A673 (cell line): ENCODE measurements around the gene LPIN3. TPM values are rescaled to one million over a fixed set of nuclear protein-coding genes. Genes with fewer than 3 reads are reported as not detected.

Experiments used
- BruUV-seq: library from RNA; stranded (reverse); fragments of 400-500 nt; replicated peaks from 2 replicates; lab custom pipeline; 2021; lab: Mats Ljungman, UMichigan
- CTCF ChIA-PET: fragments of 300-600 bp; sonication (Branson Sonifier 250); formaldehyde crosslinking; loops from one replicate; lab custom pipeline; 2022; ENCODE audit warnings: antibody characterized with exemption; lab: Charles Lee
- POLR2A ChIA-PET: fragments of 300-600 bp; sonication (Branson Sonifier 250); formaldehyde crosslinking; loops from one replicate; lab custom pipeline; 2022; ENCODE audit warnings: antibody characterized with exemption; ENCODE audit not compliant: low non-redundant PET; lab: Charles Lee
- DNase-seq: peaks from one replicate; pipeline ENCODE4 v3.0.0-alpha.2; 2015; ENCODE audit warnings: low spot score
- H3K27ac ChIP-seq: fragments of 200-600 bp; sonication (generic); 2 replicates; pipeline ENCODE4 v1.5.1; 2016; ENCODE audit warnings: mixed run types, low read depth, mild to moderate bottlenecking, mixed read lengths, antibody characterized with exemption, low read length; ENCODE audit not compliant: poor library complexity, severe bottlenecking
- H3K27me3 ChIP-seq: fragments of 200-600 bp; sonication (generic); replicated peaks from 2 replicates; pipeline ENCODE4 v1.6.1; 2017; ENCODE audit warnings: mixed run types, low read depth, mild to moderate bottlenecking, mixed read lengths, antibody characterized with exemption, low read length; ENCODE audit not compliant: insufficient read depth, poor library complexity
- H3K36me3 ChIP-seq: fragments of 200-600 bp; sonication (generic); 2 replicates; pipeline ENCODE4 v1.6.1; 2016; ENCODE audit warnings: mixed run types, mild to moderate bottlenecking, mixed read lengths, antibody characterized with exemption, low read length; ENCODE audit not compliant: insufficient read depth, poor library complexity, severe bottlenecking
- H3K4me1 ChIP-seq: fragments of 200-600 bp; sonication (generic); 2 replicates; pipeline ENCODE4 v1.6.1; 2017; ENCODE audit warnings: mixed run types, mild to moderate bottlenecking, mixed read lengths, antibody characterized with exemption, low read length; ENCODE audit not compliant: insufficient read depth, poor library complexity, severe bottlenecking
- H3K4me3 ChIP-seq: fragments of 200-600 bp; sonication (generic); 2 replicates; pipeline ENCODE4 v1.5.1; 2016; ENCODE audit warnings: low read depth, mixed run types, mild to moderate bottlenecking, mixed read lengths, low read length; ENCODE audit not compliant: poor library complexity, severe bottlenecking
- H3K9me3 ChIP-seq: fragments of 200-600 bp; sonication (generic); 2 replicates; pipeline ENCODE4 v1.6.1; 2016; ENCODE audit warnings: mixed run types, low read depth, mild to moderate bottlenecking, mixed read lengths, antibody characterized with exemption, low read length; ENCODE audit not compliant: poor library complexity, severe bottlenecking
- CTCF ChIP-seq: fragments of 300-800, 200-600 bp; sonication (generic); conservative IDR thresholded peaks from 2 replicates; pipeline ENCODE4 v1.5.1; 2017; ENCODE audit warnings: low read depth, mild to moderate bottlenecking, antibody characterized with exemption, low read length, moderate library complexity, mixed read lengths
- EZH2 ChIP-seq: fragments of 200-600 bp; sonication (generic); IDR thresholded peaks from 2 replicates; pipeline ENCODE4 v1.6.1; 2017; ENCODE audit warnings: borderline replicate concordance, low read depth, mild to moderate bottlenecking, mixed read lengths, antibody characterized with exemption, low read length; ENCODE audit not compliant: poor library complexity, severe bottlenecking
- intact Hi-C: fragments of 100-400 bp; cut with micrococcal nuclease; formaldehyde crosslinking; loops from one replicate; pipeline ENCODE4 v1.10.0; 2022; ENCODE audit not compliant: unreplicated experiment
- total RNA-seq: library from RNA; stranded (reverse); gene quantifications from 2 replicates; pipeline ENCODE4 v1.2.3, GENCODE V29; 2021

Gene LPIN3
- total RNA-seq, 1 experiment from 2014 or later = 1.3 TPM

- H3K36me3 ChIP-seq = no peaks in the 10 kb centered on the region
- no TSS peak for BruUV-seq
- POLR2A ChIA-PET = no interaction called here
- H3K4me3 ChIP-seq = no peak overlapping the region
- TF ChIP-seq EZH2 = no peak
- TF ChIP-seq CTCF = no peak
- CTCF ChIA-PET = no interaction called here
- H3K9me3 ChIP-seq = no peaks in the 10 kb centered on the region
- intact Hi-C loops = no loop called here
- H3K27ac ChIP-seq = no peak overlapping the region
- no peak for DNase-seq
- H3K27me3 ChIP-seq = peaks cover 3% of the 10 kb centered on the region
- no peaks in the 10 kb centered on the region for H3K4me1 ChIP-seq
Measured at GRCh38 chr20:41377275-41377674, 36.7 kb downstream of the LPIN3 start.

GRCh38 chr20:41379551-41379950 is 38.9 kb downstream of the LPIN3 start:
- Histone ChIP-seq H3K4me3 (no peak overlapping the region), H3K27me3 (peaks cover 3% of the 10 kb centered on the region), H3K27ac (no peak overlapping the region), H3K4me1 (no peaks in the 10 kb centered on the region), H3K36me3 (no peaks in the 10 kb centered on the region), H3K9me3 (no peaks in the 10 kb centered on the region)
- no TSS peak for BruUV-seq
- no peak for DNase-seq
- POLR2A ChIA-PET = no interaction called here
- intact Hi-C loops = no loop called here
- CTCF ChIA-PET = no interaction called here
- TF ChIP-seq CTCF = no peak
- TF ChIP-seq EZH2 = no peak

GRCh38 chr20:41380551-41381193 is 40.1 kb downstream of the LPIN3 start:
- H3K4me1 ChIP-seq = no peaks in the 10 kb centered on the region
- no peaks in the 10 kb centered on the region for H3K9me3 ChIP-seq
- DNase-seq = no peak
- TF ChIP-seq EZH2 (no peak), CTCF (no peak)
- POLR2A ChIA-PET = no interaction called here
- no peak overlapping the region for H3K4me3 ChIP-seq
- no peak overlapping the region for H3K27ac ChIP-seq
- intact Hi-C loops = no loop called here
- peaks cover 3% of the 10 kb centered on the region for H3K27me3 ChIP-seq
- no TSS peak for BruUV-seq
- CTCF ChIA-PET = no interaction called here
- no peaks in the 10 kb centered on the region for H3K36me3 ChIP-seq
